Stimulated activated CD4-positive, alpha-beta T cell treated with anti-CD3 and anti-CD28 coated beads, Interleukin-12 subunit alpha, Interleukin-12 subunit beta, amount 100 ng/mL, for 48 hours (primary cell): ENCODE measurements around the gene GABBR2.
"Not testable (repeated sequence)": the region's sequence is repeated elsewhere in the genome, so short reads cannot be mapped to it uniquely, and the experiment has no call there.

Source experiments
- DNase-seq, 3 donors: peaks; one replicate each; pipeline ENCODE4 v3.0.0-alpha.2; 2020; ENCODE audit warnings: low read depth in 2 of 3, low spot score in 1 of 3

GABBR2 gene

DNA sequence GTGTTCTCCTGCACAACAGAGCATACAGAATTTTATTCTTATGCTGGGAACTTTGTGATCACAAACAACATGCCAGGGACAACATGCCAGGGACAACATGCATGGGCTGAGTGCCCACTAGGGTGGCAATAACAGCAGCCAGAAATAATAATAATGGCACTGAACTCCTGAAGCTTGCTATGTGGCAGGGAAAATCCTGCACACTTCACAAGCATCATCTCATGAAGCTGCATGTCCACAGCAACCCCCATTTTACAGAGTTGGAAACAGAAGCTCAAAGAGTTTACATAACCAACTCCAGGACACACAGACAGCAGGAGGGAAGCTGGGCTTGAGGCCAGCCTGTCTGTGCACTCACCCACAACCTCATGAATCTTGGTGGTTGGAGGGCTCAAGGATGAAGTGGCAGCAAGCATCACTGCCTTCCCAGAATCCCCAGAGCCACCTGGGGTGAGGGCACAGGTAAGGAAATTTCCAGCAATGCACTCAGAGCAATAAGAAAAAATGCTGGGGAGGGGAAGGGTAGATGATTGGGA lies 111.4 kb downstream of the GABBR2 start:
- no peak for DNase-seq

DNA sequence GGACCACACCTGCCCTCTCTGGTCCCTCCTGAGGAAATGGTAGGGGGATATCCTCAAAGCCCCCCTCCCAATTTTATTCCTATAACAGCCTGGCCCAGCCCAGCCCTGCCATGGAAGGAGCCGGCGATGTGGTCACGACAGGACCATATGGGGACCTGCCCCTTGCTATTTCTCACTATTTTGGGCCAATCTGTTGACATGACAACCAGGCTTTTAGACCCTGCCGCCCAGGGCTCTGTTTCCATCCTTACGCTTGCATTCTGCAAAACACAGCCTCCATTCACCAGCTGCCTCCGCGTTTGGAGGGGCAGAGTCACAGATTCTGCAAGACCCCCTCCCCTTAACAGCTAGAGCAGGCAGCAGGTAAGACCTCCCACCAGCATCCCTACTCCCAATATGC lies 112.2 kb downstream of the GABBR2 start:
- DNase-seq: no peak

DNA sequence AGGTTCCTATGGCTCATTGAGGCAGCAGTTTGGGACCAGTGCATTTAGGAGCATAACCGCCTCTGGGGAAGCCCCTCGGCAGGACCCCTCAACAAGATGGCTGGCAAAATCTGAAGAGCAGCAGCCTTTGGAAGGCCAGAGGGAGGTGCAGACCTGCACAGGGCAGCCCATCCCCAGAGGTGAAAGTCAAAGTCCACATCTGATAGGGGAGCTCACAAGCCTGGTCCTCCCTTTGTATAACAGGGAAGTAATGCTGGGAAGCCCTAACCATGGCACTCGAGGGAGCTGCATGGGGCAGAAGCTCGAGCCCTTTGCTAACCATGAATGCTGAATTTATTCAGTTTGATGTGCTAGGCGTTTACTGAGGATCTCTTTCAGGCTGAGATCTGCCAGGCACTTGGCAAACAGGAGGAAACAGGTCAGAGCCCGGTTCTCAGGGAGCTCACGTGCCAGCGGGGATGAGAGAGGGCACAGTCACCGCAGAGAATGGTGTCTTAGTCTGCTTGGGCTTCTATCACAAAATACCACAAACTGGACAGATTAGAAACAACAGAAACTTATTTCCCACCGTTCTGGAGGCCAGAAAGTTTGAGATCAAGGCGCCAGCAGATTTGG lies 114.1 kb downstream of the GABBR2 start:
- no peak for DNase-seq

DNA sequence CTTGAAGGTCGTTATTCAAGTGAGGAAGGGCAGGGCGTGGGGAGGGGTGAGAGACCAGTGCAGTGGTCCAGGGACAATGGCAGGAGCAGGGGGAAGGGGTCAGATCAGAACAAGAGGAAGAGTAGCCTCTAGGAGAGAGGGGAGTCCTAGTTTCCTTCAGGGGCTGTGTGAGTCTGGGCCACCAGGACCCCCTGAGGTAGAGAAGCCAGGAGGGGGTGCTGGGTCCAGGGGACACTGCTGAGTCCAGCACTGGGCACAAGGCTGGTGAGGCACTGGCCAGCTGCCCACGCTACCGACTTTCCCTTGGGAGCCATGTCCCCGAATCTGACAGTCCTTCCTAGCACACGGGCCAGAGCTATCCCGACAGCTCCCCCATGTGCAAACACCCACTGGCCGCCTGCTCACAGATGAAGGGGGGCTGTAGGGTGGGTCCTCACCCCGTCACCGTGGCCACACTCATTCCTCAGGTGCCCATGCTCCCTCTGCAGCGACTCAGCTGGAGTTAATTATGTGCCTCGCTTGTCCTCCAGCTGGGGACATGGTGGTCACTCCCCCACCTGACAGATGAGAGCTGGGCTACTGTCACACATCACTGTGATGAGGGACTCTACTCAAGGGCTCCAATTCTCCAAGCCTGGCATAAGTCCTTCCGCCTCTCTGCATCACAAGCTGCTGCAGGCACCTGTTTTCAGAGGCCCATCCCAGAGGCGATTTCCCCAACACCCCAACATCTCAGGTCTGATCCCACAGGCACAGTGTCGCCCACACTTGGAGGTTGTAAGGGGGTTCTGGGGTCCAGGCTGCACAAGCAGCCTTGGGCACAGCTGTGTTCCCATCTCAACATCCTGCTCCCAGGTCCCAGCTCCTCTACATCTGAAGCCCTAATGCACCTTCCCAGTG lies 115.1 kb downstream of the GABBR2 start:
- DNase-seq: no peak

DNA sequence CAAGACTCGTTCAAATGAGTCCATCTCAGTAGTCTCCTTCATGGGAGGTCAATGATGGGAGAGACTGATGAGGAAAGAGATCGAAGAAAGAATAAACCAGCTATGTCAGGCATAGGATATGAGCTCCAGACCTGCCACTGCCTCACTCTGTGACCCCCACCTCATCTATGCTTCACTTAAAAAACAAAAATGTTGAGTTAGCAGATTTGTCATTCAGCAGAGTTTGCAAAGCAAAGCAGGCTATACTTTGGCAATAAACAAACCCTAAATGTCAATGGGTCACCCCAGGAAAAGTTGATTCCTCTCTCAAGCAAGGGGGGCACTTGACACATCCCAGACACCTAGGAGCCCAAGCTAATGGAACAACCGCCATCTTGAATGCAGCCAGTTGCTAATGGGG lies 117.0 kb downstream of the GABBR2 start:
- DNase-seq: no peak

DNA sequence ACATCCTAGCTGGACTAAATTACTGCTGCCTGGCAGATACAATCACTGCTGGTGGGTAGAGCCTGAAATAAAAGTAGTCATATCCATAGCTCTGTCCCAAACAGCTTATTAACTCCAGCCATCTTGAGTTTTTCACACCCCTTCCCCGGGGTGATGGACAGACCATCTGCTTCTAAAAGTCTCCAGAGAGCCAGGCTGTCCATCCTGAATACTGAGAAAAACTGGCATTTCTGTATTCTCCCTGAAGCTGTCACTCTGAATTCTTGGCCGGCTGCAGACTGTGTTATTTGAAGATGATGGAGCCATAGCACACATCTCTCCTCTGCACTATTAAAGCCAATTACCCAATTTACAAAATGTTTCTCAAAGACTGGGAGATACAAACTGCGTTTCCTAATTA lies 118.6 kb downstream of the GABBR2 start:
- DNase-seq: no peak

DNA sequence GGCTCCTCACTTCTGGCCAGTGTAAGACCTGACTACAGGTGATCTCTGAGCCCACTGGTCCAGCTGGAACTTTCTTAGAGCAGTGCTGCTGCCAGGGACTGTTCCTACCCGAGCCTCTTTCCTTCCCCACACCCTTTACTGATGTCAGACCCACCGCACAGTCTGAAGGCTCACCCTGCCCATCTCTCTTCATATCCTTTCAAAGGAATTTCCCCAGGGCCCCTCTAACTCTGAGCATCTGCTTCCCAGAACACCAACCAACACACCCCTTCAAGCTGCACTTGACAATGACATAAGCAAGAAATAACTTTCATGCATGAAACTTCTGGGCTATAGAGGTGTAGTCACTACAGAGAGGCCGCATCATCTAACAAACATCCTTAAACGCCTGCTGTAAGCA lies 119.6 kb downstream of the GABBR2 start:
- no peak for DNase-seq

DNA sequence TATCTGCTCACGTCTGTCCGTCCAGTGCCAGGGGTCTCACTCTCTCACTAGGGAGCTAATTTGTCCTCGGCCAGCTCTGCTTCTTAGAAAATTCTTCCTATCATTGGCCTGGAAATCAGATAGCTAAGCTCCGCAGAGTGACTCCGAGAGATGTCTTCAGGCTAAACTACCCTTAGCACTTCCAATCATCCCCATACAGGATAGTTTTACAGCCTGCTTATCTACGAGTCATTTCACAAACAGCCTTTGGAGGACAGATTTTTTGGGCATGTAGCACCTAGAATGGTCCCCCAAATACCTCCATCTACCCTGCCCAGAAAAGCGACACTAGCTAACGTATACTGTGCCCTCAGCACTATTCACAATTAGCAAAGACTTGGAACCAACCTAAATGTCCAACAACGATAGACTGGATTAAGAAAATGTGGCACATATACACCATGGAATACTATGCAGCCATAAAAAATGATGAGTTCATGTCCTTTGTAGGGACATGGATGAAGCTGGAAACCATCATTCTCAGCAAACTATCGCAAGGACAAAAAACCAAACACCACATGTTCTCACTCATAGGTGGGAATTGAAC lies 123.8 kb downstream of the GABBR2 start:
- DNase-seq: not testable (repeated sequence)

DNA sequence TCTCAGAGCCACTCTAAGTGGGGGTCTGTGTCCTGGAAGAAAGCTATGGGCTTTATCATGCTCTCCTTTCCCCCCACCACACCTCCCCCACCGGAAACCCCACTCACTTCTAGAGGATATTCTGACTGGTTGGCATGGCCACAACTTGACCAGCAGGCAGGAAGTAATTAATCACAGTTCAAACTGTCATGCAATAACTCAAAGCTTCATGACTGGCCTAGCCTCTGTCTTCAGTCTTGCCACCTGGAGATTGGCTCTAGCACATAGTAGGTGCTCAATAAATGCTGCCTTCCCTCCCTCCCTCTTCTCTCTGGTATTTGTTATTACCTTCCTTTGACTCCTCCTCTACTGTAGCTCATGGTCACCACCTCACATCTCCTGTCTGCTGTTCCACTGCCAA lies 124.7 kb downstream of the GABBR2 start:
- no peak for DNase-seq

DNA sequence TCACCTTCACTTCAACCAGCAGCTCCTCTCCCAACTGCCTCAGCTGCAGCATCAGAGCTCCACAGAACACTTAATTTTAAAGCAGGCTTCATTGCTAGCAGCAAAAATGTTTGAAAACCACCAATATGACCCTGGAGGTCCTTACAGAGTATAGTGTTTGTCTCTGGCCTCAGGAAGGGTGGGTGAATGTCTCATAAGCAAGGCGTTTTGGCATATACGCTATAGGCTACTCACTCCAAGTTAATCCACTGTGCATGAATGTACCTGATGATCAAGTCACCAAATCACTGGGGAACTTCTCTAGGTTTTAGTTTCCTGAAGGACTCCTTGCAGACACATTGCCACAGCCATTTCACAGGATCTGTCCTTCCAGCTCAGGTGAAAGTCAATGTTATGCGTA lies 125.3 kb downstream of the GABBR2 start:
- DNase-seq: no peak

DNA sequence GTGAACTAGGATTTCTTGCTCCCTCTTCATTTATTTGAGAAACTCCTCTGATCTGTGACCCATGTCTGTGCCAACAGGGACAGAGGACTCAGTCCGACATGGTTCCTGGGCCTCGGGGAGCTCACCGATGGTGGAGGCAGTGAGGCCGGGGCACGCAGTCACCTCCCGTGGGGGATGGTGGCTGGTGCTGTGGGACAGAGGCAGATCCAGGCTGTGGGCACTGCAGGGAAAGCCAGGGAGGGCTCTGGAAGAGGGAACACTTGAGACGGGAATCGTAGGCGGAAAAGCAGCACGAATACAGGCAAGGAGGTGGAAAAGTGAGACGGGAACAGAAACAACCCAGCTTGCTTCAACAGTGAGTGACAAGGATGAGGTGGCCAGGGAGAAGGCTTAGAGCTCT lies 127.8 kb downstream of the GABBR2 start:
- DNase-seq: no peak

DNA sequence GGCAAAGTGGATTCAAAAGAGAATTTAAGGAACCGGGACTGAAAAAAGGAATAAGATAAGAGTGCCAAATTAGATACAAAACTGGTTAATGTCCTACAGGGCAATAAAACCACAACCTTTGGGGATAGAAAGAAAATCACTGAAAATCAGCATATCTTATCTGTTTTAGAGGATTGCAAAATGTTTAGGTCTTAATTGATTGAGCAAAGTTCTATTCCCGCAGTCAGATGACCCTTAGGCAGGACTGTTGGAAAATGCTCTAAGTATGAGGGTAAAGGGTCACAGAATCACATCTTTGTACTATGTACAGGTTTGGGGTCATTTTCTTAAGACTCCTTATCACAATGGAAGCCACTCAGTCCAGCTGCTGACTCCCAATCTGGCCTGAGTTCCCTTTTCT lies 129.0 kb downstream of the GABBR2 start:
- no peak for DNase-seq

DNA sequence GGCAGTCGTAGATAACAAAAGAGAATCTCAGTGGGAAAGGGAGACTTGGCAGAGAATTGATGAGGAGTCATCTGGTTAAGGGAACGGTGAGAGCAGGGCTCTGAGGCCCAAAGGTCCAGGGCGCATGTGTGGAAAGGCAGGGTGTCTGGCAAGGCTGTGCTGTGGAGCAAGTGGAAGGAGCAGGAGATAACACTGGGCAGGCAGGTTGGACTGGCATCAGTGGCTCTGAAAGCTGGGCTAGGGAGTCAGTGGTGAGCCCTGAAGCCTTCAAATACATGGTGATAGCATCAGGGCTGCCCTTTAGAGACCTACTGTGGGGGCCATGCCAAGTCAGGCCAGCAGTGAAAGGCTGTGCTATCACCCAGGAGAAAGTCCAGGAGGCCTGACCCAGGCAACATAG lies 131.3 kb downstream of the GABBR2 start:
- DNase-seq: no peak

DNA sequence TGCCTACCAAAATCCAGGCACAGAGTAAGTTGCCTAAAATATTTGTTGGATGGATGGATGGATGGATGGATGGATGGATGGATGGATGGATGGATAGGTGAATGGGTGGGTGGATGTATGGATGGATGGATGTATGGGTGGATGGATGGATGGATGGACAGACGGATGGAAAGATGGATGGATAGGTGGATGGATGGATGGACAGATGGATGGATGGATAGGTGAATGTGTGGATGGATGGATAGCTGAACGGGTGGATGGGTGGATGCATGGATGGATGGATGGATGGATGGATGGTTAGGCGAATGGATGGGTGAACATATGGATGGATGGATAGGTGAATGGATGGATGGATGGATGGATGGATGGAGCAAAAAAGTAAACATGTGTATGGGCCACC lies 131.9 kb downstream of the GABBR2 start:
- DNase-seq: no peak

DNA sequence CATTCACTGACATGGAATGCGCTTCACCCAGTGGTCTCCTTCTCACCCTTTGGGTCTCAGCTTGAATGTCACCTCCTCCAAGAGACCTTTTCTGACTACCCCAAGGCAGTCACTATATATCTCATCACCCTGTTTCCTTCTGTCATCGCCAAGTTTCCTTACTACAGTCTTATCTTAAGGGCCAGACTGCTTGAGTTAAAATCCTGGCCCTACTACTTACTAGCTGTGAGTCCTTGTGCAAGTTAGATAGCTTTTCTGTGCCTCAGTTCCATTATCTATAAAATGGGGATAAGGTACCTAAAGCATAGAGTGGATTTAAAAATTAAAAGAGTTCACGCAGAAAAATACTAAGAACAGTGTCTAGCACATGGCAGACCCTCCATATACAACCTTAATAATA lies 132.4 kb downstream of the GABBR2 start:
- no peak for DNase-seq

DNA sequence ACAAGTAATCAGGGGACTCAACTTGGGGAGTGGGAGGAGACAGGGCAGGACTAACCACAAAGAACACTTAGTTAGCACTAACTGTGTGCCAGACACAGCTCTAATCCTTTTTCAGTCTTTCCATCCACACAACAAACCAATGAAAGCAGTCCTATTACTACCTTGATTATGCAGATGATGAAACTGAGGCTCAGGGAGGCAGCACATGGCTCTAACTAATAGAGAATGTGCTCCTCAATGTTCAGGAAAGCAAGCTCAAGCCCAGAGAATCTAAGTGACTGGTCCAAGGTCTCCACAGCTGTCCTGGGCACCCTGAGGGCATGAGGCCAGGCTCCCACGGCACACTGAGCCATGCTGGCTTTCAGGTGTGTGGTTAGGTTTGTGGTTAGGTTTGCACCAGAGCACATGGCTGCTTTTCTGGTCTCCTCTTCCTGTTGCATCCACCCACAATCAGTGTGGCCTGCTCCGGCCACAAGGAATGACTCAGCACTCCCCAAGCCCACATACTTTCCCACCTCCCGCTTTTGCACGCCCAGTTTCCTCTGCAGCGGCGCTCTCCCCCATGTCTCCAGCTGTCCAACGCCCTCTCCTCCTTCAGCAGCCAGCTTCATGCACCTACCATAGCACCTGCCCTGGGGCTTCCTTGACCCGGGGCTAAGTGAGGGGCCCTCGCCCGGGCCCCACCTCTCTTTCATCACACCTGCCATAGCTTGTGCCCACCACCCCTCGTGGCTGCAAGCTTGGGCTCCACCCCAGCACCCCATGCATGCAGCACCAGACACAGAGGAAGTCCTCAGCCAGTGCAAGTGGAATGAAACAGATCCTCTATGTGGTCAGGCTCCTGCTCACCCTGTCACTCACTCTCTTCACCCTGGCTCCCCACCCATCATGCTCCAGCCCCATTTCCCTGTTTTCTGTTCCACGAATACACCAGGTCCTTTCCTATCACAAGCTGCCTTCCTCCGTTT lies 133.1 kb downstream of the GABBR2 start:
- DNase-seq: peak; percentile 19 to 28 (median 20)

DNA sequence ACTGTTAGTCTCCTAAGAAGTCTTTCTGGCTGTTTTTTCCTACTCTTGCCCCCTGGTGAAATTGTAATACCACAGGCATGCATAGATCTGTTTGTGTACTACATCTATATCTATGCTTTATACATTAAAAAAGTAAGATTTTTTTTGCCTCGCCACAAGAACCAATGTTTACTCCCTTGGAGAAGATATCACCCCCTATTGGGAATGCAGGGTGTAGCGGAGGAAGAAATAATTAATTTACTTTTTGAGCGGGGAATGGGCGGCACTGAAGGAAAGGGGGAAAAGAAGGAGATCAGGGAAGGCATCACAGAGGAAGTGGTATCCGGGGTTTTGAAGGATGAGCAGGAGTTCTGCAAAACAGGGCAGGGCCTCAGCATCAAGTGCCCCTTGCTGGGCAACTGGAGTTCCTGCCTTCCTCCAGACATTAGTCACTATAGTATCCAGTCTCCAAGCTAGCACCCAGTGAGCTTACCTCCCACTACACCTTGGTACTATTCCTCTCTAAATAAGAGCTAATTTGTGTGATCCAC lies 134.9 kb downstream of the GABBR2 start:
- DNase-seq: no peak

DNA sequence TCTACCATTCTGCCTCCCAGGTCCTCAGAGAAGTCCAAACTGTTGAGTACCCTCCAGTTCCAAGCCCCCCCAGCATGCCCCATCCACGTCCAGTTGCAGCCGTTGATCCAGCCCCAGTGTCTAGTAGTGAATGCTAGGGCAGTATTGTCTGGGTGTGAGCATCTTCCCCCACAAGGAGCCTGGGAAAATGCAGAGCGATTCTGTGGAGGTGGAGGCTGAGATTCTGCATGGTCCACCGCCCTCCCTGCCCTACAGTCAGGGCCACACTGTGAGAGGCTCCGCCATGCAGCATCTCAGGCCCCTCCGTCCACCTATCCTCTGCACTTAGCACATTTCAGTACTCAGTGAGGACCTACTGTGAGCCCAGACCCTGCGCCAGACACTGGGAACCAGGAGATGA lies 135.9 kb downstream of the GABBR2 start:
- DNase-seq: no peak

DNA sequence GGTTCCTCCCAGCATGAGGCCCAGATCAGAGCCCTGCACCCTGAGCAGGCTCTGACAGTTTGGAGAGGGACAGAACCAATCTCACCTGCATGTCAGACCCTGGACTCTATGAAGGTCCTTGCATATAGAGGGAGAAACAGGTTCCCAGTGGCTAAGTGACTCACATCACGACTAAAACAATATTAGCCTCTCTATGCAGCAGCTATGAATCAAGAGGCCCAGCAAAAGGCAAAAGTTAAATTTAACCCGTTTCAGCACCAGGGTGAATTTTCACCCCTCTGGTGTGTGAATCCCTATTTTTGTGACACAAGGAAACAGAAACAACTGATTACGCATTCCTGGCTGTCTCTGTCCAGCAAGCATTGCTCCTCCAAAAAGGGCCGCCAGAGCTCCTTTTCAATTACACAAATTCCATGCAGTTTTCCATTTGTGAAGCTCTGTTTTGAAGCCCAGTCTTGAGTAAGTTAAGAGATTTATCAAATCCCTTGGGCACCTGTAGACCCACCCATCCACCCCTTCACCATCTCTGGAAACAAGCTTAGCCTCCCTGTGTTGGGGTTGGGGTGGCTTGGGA lies 136.6 kb downstream of the GABBR2 start:
- no peak for DNase-seq

DNA sequence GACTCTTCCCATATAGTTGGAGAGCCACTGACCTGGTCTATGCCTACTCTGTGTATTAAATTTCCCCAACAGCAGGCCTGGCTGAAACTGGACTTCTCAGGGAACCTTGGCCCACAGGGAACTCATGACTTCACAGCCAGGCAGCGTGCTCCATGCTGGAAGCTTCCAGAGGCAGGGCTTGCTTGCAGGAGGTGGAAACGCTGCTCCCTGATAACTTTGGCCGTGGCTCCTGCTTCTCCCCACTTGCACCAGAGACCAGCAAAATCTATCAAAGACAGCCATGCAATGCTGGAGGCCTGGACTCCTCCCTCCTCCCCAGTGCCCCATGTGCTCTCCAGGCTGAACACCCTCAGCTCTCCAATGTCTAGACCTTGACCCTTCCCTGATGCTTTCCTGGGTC lies 137.1 kb downstream of the GABBR2 start:
- DNase-seq: no peak
